ENCODE measurements around the gene OR2G3. TPM values are rescaled to one million over a fixed set of nuclear protein-coding genes. Genes with fewer than 3 reads are reported as not detected.
A peak's percentile ranks its signal among the peaks of the same experiment; 100 is the strongest.

OR2G3 gene
- total RNA-seq, 3 donors from 2014 or later (not counting 1 experiment from before 2014, with no cell fraction given) = not detected

DNA sequence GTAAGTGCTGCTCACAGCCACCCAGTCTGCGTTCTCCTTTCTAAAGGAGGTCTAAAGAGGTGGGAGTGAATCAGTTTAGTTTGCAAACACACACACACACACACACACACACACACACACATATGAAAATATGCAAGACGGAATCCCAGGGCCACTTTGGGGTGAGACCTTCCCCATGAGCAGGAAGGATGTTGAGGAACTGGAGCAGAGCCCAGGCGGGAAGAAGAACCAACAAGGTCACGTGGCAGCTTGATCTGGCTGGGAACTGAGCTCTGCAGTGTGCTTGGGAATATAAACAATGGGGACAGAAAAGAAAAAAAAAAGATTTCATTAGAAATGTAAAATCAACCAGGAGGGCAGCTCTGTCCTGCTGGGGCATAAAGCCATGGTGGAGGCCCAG lies 32.6 kb downstream of the OR2G3 start:
- DNase-seq (no peak), ATAC-seq (no peak)
- H3K36me3 ChIP-seq (ENCODE audit: control insufficient read depth, insufficient read depth, low read length) = no peaks in the 10 kb centered on the region
- TF ChIP-seq, protein P1, sequence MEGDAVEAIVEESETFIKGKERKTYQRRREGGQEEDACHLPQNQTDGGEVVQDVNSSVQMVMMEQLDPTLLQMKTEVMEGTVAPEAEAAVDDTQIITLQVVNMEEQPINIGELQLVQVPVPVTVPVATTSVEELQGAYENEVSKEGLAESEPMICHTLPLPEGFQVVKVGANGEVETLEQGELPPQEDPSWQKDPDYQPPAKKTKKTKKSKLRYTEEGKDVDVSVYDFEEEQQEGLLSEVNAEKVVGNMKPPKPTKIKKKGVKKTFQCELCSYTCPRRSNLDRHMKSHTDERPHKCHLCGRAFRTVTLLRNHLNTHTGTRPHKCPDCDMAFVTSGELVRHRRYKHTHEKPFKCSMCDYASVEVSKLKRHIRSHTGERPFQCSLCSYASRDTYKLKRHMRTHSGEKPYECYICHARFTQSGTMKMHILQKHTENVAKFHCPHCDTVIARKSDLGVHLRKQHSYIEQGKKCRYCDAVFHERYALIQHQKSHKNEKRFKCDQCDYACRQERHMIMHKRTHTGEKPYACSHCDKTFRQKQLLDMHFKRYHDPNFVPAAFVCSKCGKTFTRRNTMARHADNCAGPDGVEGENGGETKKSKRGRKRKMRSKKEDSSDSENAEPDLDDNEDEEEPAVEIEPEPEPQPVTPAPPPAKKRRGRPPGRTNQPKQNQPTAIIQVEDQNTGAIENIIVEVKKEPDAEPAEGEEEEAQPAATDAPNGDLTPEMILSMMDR (IDR thresholded peaks at IDR 0.05) = no peak
- H3K4me3 Mint-ChIP-seq = no peak overlapping the region
- WGBS (ENCODE audit: insufficient coverage) = 81% methylated on average over 3 of the region's 4 CpGs
- H3K36me3 Mint-ChIP-seq = no peaks in the 10 kb centered on the region
- H3K9me3 Mint-ChIP-seq = peaks cover 4 to 8% of the 10 kb centered on the region in 2 donors
- H3K4me1 Mint-ChIP-seq = peaks cover 4 to 5% of the 10 kb centered on the region in 2 donors
- no peak overlapping the region for H3K27ac ChIP-seq (ENCODE audit: low read length)
- peaks cover 7 to 16% of the 10 kb centered on the region in 2 donors for H3K27me3 Mint-ChIP-seq (ENCODE audit: low read depth in 2 of 2)
- H3K4me1 ChIP-seq (ENCODE audit: control insufficient read depth, insufficient read depth, low read length) = no peaks in the 10 kb centered on the region
- H3K27me3 ChIP-seq (ENCODE audit: control insufficient read depth, insufficient read depth, low read length) = no peaks in the 10 kb centered on the region
- no peaks in the 10 kb centered on the region for H3K9me3 ChIP-seq (ENCODE audit: control insufficient read depth, insufficient read depth, low read length)
- intact Hi-C loops (cut with micrococcal nuclease) = no loop called here
- no peak overlapping the region for H3K4me3 ChIP-seq (ENCODE audit: low read length)
- no peak overlapping the region for H3K27ac Mint-ChIP-seq

DNA sequence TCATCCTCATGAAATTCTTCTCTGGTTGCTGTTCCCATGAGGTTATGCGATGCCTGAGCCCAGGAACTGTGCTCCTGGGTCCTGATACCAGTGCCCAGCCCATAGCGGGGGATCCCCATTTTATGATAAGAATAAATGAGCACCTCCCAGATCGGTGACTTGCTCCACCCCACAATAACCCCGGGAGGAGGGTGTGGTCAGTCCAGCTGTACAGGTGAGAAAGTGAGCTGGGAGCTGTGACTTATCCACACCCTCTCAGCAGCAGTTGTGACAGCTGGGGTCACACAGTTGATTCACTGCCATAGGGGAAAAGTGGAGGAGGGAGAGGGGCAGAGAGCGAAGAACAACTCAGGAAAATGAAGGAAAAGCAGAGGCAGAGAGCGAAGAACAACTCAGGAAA lies 33.4 kb downstream of the OR2G3 start:
- no peaks in the 10 kb centered on the region for H3K36me3 Mint-ChIP-seq
- ATAC-seq (no peak), DNase-seq (no peak)
- H3K9me3 ChIP-seq (ENCODE audit: control insufficient read depth, insufficient read depth, low read length) = no peaks in the 10 kb centered on the region
- no peak overlapping the region for H3K27ac Mint-ChIP-seq
- peaks cover 4 to 8% of the 10 kb centered on the region in 2 donors for H3K9me3 Mint-ChIP-seq
- peaks cover 7 to 16% of the 10 kb centered on the region in 2 donors for H3K27me3 Mint-ChIP-seq (ENCODE audit: low read depth in 2 of 2)
- no peaks in the 10 kb centered on the region for H3K4me1 ChIP-seq (ENCODE audit: control insufficient read depth, insufficient read depth, low read length)
- no peak overlapping the region for H3K4me3 ChIP-seq (ENCODE audit: low read length)
- H3K36me3 ChIP-seq (ENCODE audit: control insufficient read depth, insufficient read depth, low read length) = no peaks in the 10 kb centered on the region
- intact Hi-C loops (cut with micrococcal nuclease) = no loop called here
- 84% methylated on average over 6 of the region's 6 CpGs for WGBS (ENCODE audit: insufficient coverage)
- H3K27me3 ChIP-seq (ENCODE audit: control insufficient read depth, insufficient read depth, low read length) = no peaks in the 10 kb centered on the region
- no peak overlapping the region for H3K27ac ChIP-seq (ENCODE audit: low read length)
- peaks cover 4 to 5% of the 10 kb centered on the region in 2 donors for H3K4me1 Mint-ChIP-seq
- peak overlapping the region; percentile 32 for H3K4me3 Mint-ChIP-seq
- TF ChIP-seq, protein P1 (IDR thresholded peaks at IDR 0.05) = no peak

DNA sequence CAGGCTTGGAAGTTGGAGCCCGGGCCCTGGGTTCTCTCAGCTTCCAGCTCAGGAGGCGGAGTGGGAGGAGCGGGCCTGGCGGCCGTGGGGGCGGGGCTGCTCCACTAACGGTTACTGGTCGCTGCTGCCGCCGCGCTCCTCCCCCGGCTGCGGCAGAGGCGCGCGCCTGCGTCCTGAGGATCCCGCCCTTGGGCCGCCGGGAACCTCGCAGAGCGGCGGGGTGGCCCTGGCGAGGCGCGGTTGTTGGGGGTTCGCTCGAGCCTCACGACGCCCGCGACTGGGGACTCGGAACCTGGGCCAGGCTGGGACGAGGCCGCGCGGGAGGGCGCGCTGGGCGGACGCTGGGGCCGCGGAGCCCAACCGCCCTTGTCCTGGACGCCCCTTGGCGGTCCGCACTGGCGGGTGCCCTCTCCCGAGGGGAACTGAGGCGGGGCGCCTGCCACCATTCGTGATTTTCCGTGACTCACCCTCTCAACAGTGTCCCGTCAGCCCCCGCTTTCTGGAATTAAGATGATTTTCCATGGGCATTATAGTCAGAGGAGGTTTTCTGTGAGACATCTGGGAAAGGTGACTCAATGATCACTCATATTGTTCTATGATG lies 34.1 kb downstream of the OR2G3 start:
- Histone ChIP-seq H3K27ac (ENCODE audit: low read length) (no peak overlapping the region), H3K4me1 (ENCODE audit: control insufficient read depth, insufficient read depth, low read length) (no peaks in the 10 kb centered on the region), H3K4me3 (ENCODE audit: low read length) (no peak overlapping the region), H3K9me3 (ENCODE audit: control insufficient read depth, insufficient read depth, low read length) (no peaks in the 10 kb centered on the region), H3K27me3 (ENCODE audit: control insufficient read depth, insufficient read depth, low read length) (no peaks in the 10 kb centered on the region), H3K36me3 (ENCODE audit: control insufficient read depth, insufficient read depth, low read length) (no peaks in the 10 kb centered on the region)
- intact Hi-C loops (cut with micrococcal nuclease) = no loop called here
- H3K36me3 Mint-ChIP-seq = no peaks in the 10 kb centered on the region
- H3K4me3 Mint-ChIP-seq = no peak overlapping the region
- 14% methylated on average over 55 of the region's 55 CpGs for WGBS (ENCODE audit: insufficient coverage)
- TF ChIP-seq, protein P1 (IDR thresholded peaks at IDR 0.05) = no peak
- H3K9me3 Mint-ChIP-seq = peaks cover 3 to 9% of the 10 kb centered on the region in 2 donors
- H3K4me1 Mint-ChIP-seq = peaks cover 4 to 5% of the 10 kb centered on the region in 2 donors
- no peak overlapping the region for H3K27ac Mint-ChIP-seq
- H3K27me3 Mint-ChIP-seq (ENCODE audit: low read depth in 2 of 2) = peaks cover 7 to 13% of the 10 kb centered on the region in 2 donors
- peak in 2 of 3 donors; percentile 73 to 88 for ATAC-seq
- DNase-seq = peak; percentile 18 to 34

GRCh38 chr1:247642742-247643141 lies 37.4 kb downstream of the OR2G3 start:
- intact Hi-C loops (cut with micrococcal nuclease) = no loop called here
- H3K9me3 Mint-ChIP-seq = peaks cover 3 to 7% of the 10 kb centered on the region in 2 donors
- TF ChIP-seq, protein P1 (IDR thresholded peaks at IDR 0.05) = no peak
- ATAC-seq = no peak
- H3K36me3 ChIP-seq (ENCODE audit: control insufficient read depth, insufficient read depth, low read length) = no peaks in the 10 kb centered on the region
- no peaks in the 10 kb centered on the region for H3K36me3 Mint-ChIP-seq
- H3K9me3 ChIP-seq (ENCODE audit: control insufficient read depth, insufficient read depth, low read length) = no peaks in the 10 kb centered on the region
- no peak overlapping the region for H3K27ac ChIP-seq (ENCODE audit: low read length)
- H3K4me3 Mint-ChIP-seq = no peak overlapping the region
- H3K4me1 Mint-ChIP-seq = peaks cover 4 to 5% of the 10 kb centered on the region in 2 donors
- 56% methylated on average over 4 of the region's 5 CpGs for WGBS (ENCODE audit: insufficient coverage)
- H3K27me3 Mint-ChIP-seq (ENCODE audit: low read depth in 2 of 2) = peaks cover 7 to 10% of the 10 kb centered on the region in 2 donors
- H3K27me3 ChIP-seq (ENCODE audit: control insufficient read depth, insufficient read depth, low read length) = no peaks in the 10 kb centered on the region
- no peaks in the 10 kb centered on the region for H3K4me1 ChIP-seq (ENCODE audit: control insufficient read depth, insufficient read depth, low read length)
- no peak overlapping the region for H3K4me3 ChIP-seq (ENCODE audit: low read length)
- no peak for DNase-seq
- no peak overlapping the region for H3K27ac Mint-ChIP-seq

Measured in natural killer cell (primary cell).